ENCODE data around the gene RBM17. TPM values are rescaled to one million over a fixed set of nuclear protein-coding genes. Genes with fewer than 3 reads are reported as not detected.
"Not testable (repeated sequence)": the region's sequence is repeated elsewhere in the genome, so short reads cannot be mapped to it uniquely, and the experiment has no call there.

RBM17 gene, protein sequence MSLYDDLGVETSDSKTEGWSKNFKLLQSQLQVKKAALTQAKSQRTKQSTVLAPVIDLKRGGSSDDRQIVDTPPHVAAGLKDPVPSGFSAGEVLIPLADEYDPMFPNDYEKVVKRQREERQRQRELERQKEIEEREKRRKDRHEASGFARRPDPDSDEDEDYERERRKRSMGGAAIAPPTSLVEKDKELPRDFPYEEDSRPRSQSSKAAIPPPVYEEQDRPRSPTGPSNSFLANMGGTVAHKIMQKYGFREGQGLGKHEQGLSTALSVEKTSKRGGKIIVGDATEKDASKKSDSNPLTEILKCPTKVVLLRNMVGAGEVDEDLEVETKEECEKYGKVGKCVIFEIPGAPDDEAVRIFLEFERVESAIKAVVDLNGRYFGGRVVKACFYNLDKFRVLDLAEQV
- total RNA-seq (2014; rRNA removed; shearing (Covaris generic)): 56.5 and 70.3 TPM in 2 replicates

- DNase-seq (ENCODE audit: low spot score): peak; percentile 85
Measured at GRCh38 chr10:6088721-6089333, at the start of gene RBM17. Gene RBM17 (plus strand): TSS chr10:6089034. CDS start chr10:6097066, 8,032 bp downstream.

GRCh38 chr10:6039711-6040110, 49.1 kb upstream of the RBM17 start:
- no peak for DNase-seq (ENCODE audit: low spot score)

DNA sequence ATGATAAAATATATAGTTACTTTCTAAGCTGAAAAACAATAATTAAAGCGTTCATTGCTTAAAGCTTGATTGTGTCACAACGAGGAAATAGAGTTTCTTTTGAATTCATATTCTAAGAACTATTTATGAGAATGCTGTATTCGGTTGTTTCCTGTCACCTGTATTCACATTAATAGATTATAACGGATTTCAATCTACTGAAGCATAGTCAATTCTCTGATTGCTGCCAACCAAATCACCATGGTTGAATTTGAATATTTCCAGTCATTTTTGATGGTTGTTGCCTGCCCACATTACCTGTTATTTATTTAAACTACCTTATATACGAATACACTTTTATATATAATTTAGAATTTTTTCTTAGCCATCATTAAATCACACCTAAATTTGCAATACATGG, 48.6 kb upstream of the RBM17 start:
- no peak for DNase-seq (ENCODE audit: low spot score)

- not testable (repeated sequence) for DNase-seq (ENCODE audit: low spot score)
Measured at GRCh38 chr10:6043377-6043776, 45.5 kb upstream of the RBM17 start.

DNA sequence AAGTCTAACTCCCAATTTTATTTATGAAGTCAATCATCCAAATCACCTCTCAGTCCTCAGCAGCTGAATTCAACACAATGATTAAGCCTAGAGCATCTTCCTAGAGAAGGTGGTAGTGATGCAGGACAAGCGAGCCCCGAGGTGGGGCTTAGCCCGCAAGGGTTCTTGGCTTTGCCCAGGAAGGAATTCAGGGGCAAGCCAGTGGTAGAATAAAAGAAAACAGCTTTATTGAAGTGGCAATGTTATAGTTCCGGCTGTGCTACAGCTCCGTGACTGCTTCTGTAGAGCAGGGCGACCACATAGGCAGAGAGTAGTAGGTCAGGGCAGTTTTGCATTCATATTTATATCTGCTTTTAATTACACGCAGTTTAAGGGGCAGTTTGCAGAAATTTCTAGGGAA, 44.8 kb upstream of the RBM17 start:
- no peak for DNase-seq (ENCODE audit: low spot score)

GRCh38 chr10:6044751-6045313, 44.0 kb upstream of the RBM17 start:
- DNase-seq (ENCODE audit: low spot score): no peak

GRCh38 chr10:6045314-6045848, 43.5 kb upstream of the RBM17 start:
- DNase-seq (ENCODE audit: low spot score): no peak

DNA sequence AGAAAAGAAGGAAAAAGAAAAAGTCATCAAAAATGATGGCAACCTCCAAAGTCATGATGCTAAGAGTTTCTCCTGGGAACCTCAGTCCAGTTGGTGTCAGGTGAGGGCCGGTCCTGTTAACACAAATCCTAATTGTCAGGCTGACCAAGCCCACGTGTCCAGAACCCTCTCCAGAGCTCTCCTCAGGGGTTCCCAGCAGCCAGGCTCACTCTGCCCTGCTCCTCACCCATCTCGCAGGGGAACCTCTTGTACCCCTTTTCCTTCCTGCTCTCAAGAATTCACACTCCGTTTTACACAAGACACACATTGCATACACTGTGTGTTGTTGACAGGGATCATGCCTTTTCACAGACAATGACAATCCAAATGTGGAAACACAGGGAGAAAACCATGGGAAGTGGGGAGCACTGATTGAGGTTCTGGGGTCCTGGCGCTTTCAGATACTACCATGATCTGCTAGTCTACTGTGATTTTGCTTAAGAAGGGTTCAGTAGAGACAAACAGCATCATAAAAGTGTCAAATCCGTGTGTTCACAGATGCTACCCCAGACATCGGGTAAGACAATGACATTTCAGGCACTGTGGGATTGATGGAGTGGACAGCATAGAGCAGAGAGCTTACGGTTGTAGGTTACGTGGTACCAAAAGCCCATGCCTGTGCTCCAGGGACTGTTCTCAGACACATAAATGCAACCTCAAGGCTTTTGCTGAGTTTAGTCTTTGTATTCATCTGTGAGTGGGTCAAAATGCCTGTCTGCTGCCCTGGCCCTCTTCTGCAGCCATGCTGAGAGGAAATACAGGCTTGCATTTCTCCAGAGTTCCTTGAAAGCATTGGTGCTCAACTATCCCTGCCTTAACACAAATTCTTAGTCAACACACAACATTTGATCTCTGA, 42.7 kb upstream of the RBM17 start:
- no peak for DNase-seq (ENCODE audit: low spot score)

GRCh38 chr10:6046773-6047611, 41.8 kb upstream of the RBM17 start:
- no peak for DNase-seq (ENCODE audit: low spot score)

GRCh38 chr10:6047847-6048246, 41.0 kb upstream of the RBM17 start:
- DNase-seq (ENCODE audit: low spot score): no peak

GRCh38 chr10:6048281-6049030, 40.4 kb upstream of the RBM17 start:
- no peak for DNase-seq (ENCODE audit: low spot score)

DNA sequence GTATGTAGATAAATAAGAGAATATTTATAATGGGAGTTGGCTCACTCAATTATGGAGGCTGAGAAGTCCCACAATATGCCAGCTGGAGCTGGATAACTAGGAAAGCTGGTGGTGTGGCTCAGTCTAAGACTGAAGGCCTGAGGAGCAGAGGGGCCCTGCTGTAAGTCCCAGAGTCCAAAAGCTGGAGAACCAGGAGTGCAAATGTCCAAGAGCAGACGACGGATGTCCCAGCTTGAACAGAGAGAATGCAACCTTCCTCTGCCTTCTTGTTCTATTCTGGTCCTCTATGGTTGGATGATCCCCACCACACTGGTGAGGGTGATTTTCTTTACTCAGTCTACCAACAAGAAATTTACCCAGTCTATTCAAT, 39.8 kb upstream of the RBM17 start:
- no peak for DNase-seq (ENCODE audit: low spot score)

DNA sequence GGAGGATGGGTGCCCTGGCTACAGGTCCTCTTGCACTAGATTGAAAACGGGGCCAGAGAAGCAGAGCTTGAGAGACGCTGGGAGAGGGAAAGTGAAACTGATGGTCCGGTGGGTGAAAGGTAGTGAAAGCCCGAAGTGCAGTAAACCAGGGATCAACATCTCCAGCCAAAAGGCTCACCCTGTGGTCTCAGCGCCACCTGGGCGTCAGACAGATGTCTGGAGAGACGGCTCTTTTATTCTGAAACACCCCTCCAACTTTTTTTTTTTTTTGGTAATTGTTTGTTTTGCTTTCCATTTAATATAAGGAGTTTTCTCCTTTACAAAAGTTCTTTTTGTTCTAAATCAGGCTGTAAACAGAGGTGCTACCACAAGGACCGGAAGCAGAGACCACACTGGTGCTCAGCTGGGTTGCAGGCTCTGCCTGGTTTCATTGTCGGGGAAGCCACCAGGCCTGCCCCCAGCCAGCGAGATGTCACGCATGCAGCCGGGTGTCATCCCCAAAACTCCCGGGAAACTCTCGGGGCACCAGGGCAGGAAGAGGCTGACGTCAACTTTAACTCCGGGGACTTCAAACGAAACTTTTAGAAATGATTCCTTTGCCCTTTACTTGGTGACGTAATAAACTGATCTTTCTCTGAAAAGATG, 37.9 kb upstream of the RBM17 start:
- peak; percentile 80 for DNase-seq (ENCODE audit: low spot score)

DNA sequence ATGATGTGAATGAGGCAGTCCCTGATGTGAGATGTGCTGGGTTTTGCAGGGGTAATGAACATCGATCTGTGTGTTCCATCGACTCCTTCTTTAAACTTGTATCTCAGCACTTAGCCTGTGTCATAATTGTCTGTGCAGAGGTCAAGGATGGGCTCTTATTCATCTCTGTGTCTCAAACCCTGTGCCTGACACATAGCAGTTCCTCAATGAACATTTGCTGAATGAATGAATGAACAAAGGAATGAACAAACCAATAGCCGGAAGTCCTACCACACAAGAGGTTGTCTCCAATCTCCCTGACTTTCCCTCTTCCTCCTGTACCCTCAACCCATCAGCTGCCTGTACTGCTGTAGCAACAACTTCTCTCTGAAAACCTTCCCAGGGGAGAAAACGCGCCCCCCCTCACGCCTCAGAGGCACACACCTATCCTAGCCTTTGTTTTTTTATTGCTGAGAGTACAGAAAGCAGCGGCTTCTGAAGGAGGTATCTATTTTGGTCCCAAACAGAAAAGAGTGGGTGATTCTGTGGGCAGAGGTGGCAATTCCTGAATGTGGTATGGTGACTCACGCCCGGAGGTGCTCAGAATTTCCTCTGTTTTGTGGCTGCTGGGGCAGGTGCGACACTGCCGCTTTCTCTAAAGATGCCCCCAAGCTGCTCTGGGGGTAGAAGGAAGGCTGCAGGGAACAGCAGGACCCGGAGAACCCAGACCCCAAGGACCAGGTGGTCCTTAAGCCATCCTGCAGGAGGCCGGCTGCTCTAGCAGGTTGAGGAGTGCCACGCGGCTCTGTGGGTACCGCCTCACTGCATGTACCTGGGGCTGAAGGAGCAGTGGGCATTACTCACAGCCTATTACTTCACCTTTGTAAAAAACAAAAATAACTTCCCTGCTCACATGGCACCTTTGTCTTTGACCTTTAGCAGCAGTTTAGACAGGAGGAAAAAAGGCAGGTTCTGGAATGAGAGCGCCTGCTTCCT, 36.3 kb upstream of the RBM17 start:
- no peak for DNase-seq (ENCODE audit: low spot score)

- DNase-seq (ENCODE audit: low spot score): no peak
Measured at GRCh38 chr10:6053303-6053702, 35.5 kb upstream of the RBM17 start.

GRCh38 chr10:6053816-6054631, 34.8 kb upstream of the RBM17 start:
- DNase-seq (ENCODE audit: low spot score): no peak

- DNase-seq (ENCODE audit: low spot score): no peak
Measured at GRCh38 chr10:6054884-6055283, 34.0 kb upstream of the RBM17 start.

Data from A172 (cell line).